GM12874 (cell line): ENCODE results near the gene GYG2.

Experiments
- TF ChIP-seq, protein P1 (sequence below): IDR thresholded peaks from 2 replicates; pipeline ENCODE4 v1.5.1; 2011; ENCODE audit warnings: low read depth, mild to moderate bottlenecking, control low read depth, low read length, moderate library complexity; ENCODE audit not compliant: insufficient read depth

Gene GYG2

DNA sequence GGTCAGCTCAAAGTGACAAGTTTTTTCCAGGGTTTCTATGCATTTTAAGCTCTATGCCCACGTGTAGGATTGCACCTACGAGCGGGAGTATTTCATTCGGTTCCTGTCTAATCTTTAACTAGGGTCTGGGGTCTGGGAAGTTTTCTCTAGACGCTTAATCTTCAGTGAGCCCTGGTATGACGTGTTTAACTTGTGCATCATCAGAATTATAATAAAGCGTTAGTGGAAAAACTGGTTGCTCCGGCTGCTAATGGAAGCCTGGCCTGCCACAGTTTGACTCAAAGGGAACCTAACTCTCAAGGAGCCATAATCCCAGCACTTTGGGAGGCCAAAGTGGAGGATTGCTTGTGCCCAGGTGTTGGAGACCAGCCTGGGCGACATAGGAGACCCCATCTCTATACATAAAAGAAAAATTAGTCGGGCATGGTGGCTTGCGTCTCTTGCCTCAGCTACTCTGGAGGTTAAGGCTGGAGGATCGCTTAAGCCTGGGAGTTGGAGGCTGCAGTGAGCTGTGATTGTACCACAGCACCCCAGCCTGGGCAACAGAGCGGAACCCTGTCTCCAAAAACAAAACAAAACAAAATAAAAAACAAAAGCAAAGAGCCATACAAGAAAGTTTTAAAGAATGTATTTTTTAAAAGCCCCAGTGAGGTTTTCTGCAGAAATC is 70.2 kb downstream of the GYG2 start:
- TF ChIP-seq, protein P1, sequence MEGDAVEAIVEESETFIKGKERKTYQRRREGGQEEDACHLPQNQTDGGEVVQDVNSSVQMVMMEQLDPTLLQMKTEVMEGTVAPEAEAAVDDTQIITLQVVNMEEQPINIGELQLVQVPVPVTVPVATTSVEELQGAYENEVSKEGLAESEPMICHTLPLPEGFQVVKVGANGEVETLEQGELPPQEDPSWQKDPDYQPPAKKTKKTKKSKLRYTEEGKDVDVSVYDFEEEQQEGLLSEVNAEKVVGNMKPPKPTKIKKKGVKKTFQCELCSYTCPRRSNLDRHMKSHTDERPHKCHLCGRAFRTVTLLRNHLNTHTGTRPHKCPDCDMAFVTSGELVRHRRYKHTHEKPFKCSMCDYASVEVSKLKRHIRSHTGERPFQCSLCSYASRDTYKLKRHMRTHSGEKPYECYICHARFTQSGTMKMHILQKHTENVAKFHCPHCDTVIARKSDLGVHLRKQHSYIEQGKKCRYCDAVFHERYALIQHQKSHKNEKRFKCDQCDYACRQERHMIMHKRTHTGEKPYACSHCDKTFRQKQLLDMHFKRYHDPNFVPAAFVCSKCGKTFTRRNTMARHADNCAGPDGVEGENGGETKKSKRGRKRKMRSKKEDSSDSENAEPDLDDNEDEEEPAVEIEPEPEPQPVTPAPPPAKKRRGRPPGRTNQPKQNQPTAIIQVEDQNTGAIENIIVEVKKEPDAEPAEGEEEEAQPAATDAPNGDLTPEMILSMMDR, result no peak

- TF ChIP-seq, protein P1, result no peak
These were observed 72.8 kb downstream of the GYG2 start for GRCh38 chrX:2901367-2902036.

GRCh38 chrX:2902841-2903240 is 74.1 kb downstream of the GYG2 start:
- TF ChIP-seq, protein P1, result no peak

- TF ChIP-seq, protein P1, result peak; percentile 20; the same call in 1 of the 2 replicates
These were observed 74.6 kb downstream of the GYG2 start for GRCh38 chrX:2903366-2903765.

GRCh38 chrX:2907295-2907694 is 78.6 kb downstream of the GYG2 start:
- TF ChIP-seq, protein P1, result no peak

DNA sequence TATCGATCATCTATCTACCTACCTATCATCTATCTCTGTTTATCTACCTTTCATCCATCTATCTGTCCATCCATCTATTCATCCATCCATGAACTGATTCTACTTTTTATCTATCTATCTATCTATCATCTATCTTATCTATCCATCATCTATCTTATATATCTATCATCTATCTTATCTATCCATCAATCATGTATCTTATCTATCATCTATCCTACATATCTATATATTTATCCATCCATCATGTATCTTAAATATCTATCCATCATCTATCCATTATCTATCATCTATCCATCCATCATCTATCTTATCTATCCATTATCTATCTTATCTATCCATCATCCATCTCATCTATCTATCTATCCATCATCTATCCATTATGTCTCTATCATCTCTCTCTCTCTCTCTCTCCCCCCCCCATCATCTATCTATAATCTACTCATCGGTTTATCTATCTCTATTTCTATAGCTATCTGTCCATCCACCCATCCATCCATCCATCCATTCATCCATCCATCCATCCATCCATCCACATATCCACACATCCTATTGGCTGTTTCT is 79.5 kb downstream of the GYG2 start:
- TF ChIP-seq, protein P1, result no peak

DNA sequence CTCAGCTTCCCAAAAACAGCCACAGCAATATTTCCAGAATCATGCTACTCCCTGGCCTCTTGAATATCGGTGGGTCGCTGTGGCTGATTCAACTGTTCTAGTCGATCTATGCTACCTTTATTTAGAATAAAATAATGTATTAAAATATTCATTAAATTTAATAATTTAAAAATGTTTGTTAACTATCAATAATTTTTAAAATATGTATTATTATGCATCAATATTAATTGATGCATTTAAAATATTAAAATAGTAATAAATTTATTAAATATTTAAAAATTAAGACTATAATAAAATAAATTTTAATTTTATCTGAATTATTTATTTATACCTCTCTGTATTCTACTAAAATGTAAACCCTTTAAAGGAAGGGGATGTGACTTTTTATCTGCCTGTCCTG is 81.4 kb downstream of the GYG2 start:
- TF ChIP-seq, protein P1, result no peak
